Mesenchymal stem cell (in vitro differentiated cells and primary cell): ENCODE measurements around the gene NR2C2AP.
"Not testable (repeated sequence)": the region's sequence is repeated elsewhere in the genome, so short reads cannot be mapped to it uniquely, and the experiment has no call there.

Source experiments
- DNase-seq: peaks from one replicate; pipeline ENCODE4 v3.0.0-alpha.2; 2013
- H2AFZ ChIP-seq: one replicate; pipeline ENCODE4 v1.6.1; 2013; ENCODE audit warnings: low read depth, mild to moderate bottlenecking, control low read depth, inconsistent platforms, low read length, moderate library complexity
- H2AK5ac ChIP-seq: 2 replicates; pipeline ENCODE4 v1.6.1; 2013; ENCODE audit warnings: low read length, moderate library complexity, mild to moderate bottlenecking, inconsistent platforms; ENCODE audit not compliant: severe bottlenecking
- H2BK120ac ChIP-seq: one replicate; pipeline ENCODE4 v1.6.1; 2013; ENCODE audit warnings: low read depth, mild to moderate bottlenecking, inconsistent platforms, low read length, moderate library complexity
- H2BK12ac ChIP-seq, 2 experiments: one replicate each; pipeline ENCODE4 v1.6.1; 2013; ENCODE audit warnings: inconsistent platforms in 2 of 2, low read length in 2 of 2, mild to moderate bottlenecking in 2 of 2, moderate library complexity in 2 of 2, control low read depth in 1 of 2
- H2BK15ac ChIP-seq: one replicate; pipeline ENCODE4 v1.6.1; 2013; ENCODE audit warnings: mild to moderate bottlenecking, low read depth, inconsistent platforms; ENCODE audit not compliant: poor library complexity, severe bottlenecking
- H2BK5ac ChIP-seq: 2 replicates; pipeline ENCODE4 v1.6.1; 2013; ENCODE audit warnings: low read depth, mild to moderate bottlenecking, low read length, control low read depth, inconsistent platforms; ENCODE audit not compliant: poor library complexity, severe bottlenecking
- H3K14ac ChIP-seq, 2 experiments: one replicate each; pipeline ENCODE4 v1.6.1; 2013; ENCODE audit warnings: inconsistent platforms in 2 of 2, low read length in 2 of 2, control low read depth in 1 of 2, mild to moderate bottlenecking in 1 of 2, moderate library complexity in 1 of 2
- H3K18ac ChIP-seq, 2 experiments: one replicate each; pipeline ENCODE4 v1.6.1; 2013; ENCODE audit warnings: inconsistent platforms in 2 of 2, low read length in 2 of 2, control low read depth in 1 of 2, low read depth in 1 of 2, mild to moderate bottlenecking in 1 of 2
- H3K23ac ChIP-seq, 2 experiments: one replicate each; pipeline ENCODE4 v1.6.1; 2013; ENCODE audit warnings: inconsistent platforms in 2 of 2, low read length in 2 of 2, mild to moderate bottlenecking in 2 of 2, moderate library complexity in 2 of 2, control low read depth in 1 of 2
- H3K27ac ChIP-seq: 2 replicates; pipeline ENCODE4 v1.5.1; 2013; ENCODE audit warnings: mild to moderate bottlenecking, moderate library complexity, low read length, control low read depth, inconsistent platforms; ENCODE audit not compliant: poor library complexity, severe bottlenecking
- H3K27me3 ChIP-seq, 2 experiments: 2 replicates each; pipeline versions ENCODE4 v1.6.1 to v1.7.0; 2013; ENCODE audit warnings: low read length in 2 of 2, mild to moderate bottlenecking in 2 of 2, moderate library complexity in 2 of 2, control low read depth in 1 of 2, inconsistent platforms in 1 of 2; ENCODE audit not compliant: control insufficient read depth in 1 of 2, insufficient read depth in 1 of 2
- H3K36me3 ChIP-seq, 2 experiments: 2 replicates each; pipeline versions ENCODE4 v1.6.1 to v1.7.0; 2013; ENCODE audit warnings: low read length in 2 of 2, control low read depth in 1 of 2, inconsistent platforms in 1 of 2, low read depth in 1 of 2, mild to moderate bottlenecking in 1 of 2; ENCODE audit not compliant: insufficient read depth in 2 of 2, control insufficient read depth in 1 of 2
- H3K4ac ChIP-seq, 2 experiments: one replicate each; pipeline ENCODE4 v1.6.1; 2013; ENCODE audit warnings: inconsistent platforms in 2 of 2, low read length in 2 of 2, mild to moderate bottlenecking in 2 of 2, moderate library complexity in 2 of 2, control low read depth in 1 of 2, low read depth in 1 of 2
- H3K4me1 ChIP-seq: 2 replicates; pipeline ENCODE4 v1.6.1; 2013; ENCODE audit warnings: low read depth, low read length, control low read depth; ENCODE audit not compliant: control insufficient read depth, insufficient read depth
- H3K4me2 ChIP-seq: 2 replicates; pipeline ENCODE4 v1.6.1; 2013; ENCODE audit warnings: low read length, mild to moderate bottlenecking, inconsistent platforms; ENCODE audit not compliant: poor library complexity, severe bottlenecking
- H3K4me3 ChIP-seq, 2 experiments: 2 replicates each; pipeline versions ENCODE4 v1.5.1 to v1.7.0; 2013; ENCODE audit warnings: low read length in 2 of 2, mild to moderate bottlenecking in 2 of 2, control low read depth in 1 of 2, low read depth in 1 of 2; ENCODE audit not compliant: insufficient read depth in 1 of 2
- H3K79me1 ChIP-seq: replicated peaks from 2 replicates; pipeline ENCODE4 v1.6.1; 2013; ENCODE audit warnings: mild to moderate bottlenecking, control low read depth, low read length, inconsistent platforms; ENCODE audit not compliant: poor library complexity, severe bottlenecking
- H3K9ac ChIP-seq: 2 replicates; pipeline ENCODE4 v1.7.0; 2013; ENCODE audit warnings: mild to moderate bottlenecking, low read length, moderate library complexity
- H3K9me3 ChIP-seq: 2 replicates; pipeline ENCODE4 v1.7.0; 2013; ENCODE audit warnings: mild to moderate bottlenecking, low read length; ENCODE audit not compliant: control insufficient read depth
- H4K8ac ChIP-seq: one replicate; pipeline ENCODE4 v1.6.1; 2013; ENCODE audit warnings: inconsistent platforms, mild to moderate bottlenecking, low read length, moderate library complexity
- H4K91ac ChIP-seq: one replicate; pipeline ENCODE4 v1.6.1; 2013; ENCODE audit warnings: mild to moderate bottlenecking, low read length, inconsistent platforms
- WGBS: methylation state at CpG from one replicate; pipeline ENCODE4 v1.1.7; 2013; ENCODE audit warnings: mixed read lengths; 5-methylcytosine and 5-hydroxymethylcytosine counted together

NR2C2AP gene

GRCh38 chr19:19223060-19223459 lies 19.8 kb upstream of the NR2C2AP start:
- Histone ChIP-seq H3K79me1 (no peaks in the 10 kb centered on the region), H3K4me1 (peaks cover 7% of the 10 kb centered on the region), H3K4ac (no peak overlapping the region), H3K9ac (no peak overlapping the region), H4K91ac (no peak overlapping the region), H2AFZ (no peak overlapping the region), H3K9me3 (no peaks in the 10 kb centered on the region), H2BK120ac (no peak overlapping the region), H2BK15ac (no peak overlapping the region), H2BK12ac (no peak overlapping the region), H3K23ac (no peak overlapping the region), H4K8ac (no peak overlapping the region), H3K4me2 (no peak overlapping the region), H3K14ac (no peak overlapping the region), H3K4me3 (no peak overlapping the region), H2AK5ac (no peak overlapping the region), H3K36me3 (no peaks in the 10 kb centered on the region), H3K18ac (no peak overlapping the region), H2BK5ac (no peak overlapping the region), H3K27me3 (peaks cover 41 to 55% of the 10 kb centered on the region in 2 experiments), H3K27ac (no peak overlapping the region)
- no peak for DNase-seq
- 75% methylated on average over 1 of the region's 5 CpGs for WGBS

- not testable (repeated sequence) for H3K36me3 ChIP-seq, H3K4me3 ChIP-seq, H4K91ac ChIP-seq, H3K18ac ChIP-seq, H2AFZ ChIP-seq, H3K79me1 ChIP-seq, H4K8ac ChIP-seq, H3K9ac ChIP-seq, DNase-seq, H2BK15ac ChIP-seq, H3K14ac ChIP-seq, H2AK5ac ChIP-seq, H3K23ac ChIP-seq, H3K27ac ChIP-seq, H3K9me3 ChIP-seq, H3K4me1 ChIP-seq, H2BK5ac ChIP-seq, H3K4me2 ChIP-seq, H3K4ac ChIP-seq, H2BK120ac ChIP-seq, H2BK12ac ChIP-seq
- peaks cover 21 to 44% of the 10 kb centered on the region in 2 experiments for H3K27me3 ChIP-seq
- WGBS, result 82% methylated on average over 7 of the region's 8 CpGs
Observed at GRCh38 chr19:19221000-19221399, 17.8 kb upstream of the NR2C2AP start.

GRCh38 chr19:19218911-19219310 lies 15.7 kb upstream of the NR2C2AP start:
- no peak overlapping the region for H3K4ac ChIP-seq
- no peak overlapping the region for H2BK120ac ChIP-seq
- 86% methylated on average over 21 of the region's 21 CpGs for WGBS
- peaks cover 14 to 45% of the 10 kb centered on the region in 2 experiments for H3K27me3 ChIP-seq
- H2BK12ac ChIP-seq, result no peak overlapping the region
- DNase-seq, result no peak
- H3K4me2 ChIP-seq, result no peak overlapping the region
- H3K79me1 ChIP-seq, result no peaks in the 10 kb centered on the region
- H3K9me3 ChIP-seq, result peaks cover 5% of the 10 kb centered on the region
- H2BK5ac ChIP-seq, result no peak overlapping the region
- no peak overlapping the region for H2AK5ac ChIP-seq
- H4K91ac ChIP-seq, result no peak overlapping the region
- H3K27ac ChIP-seq, result no peak overlapping the region
- H2AFZ ChIP-seq, result no peak overlapping the region
- no peak overlapping the region for H3K18ac ChIP-seq
- no peak overlapping the region for H3K23ac ChIP-seq
- H3K36me3 ChIP-seq, result no peaks in the 10 kb centered on the region
- H2BK15ac ChIP-seq, result no peak overlapping the region
- no peak overlapping the region for H3K14ac ChIP-seq
- H3K4me3 ChIP-seq, result no peak overlapping the region
- H4K8ac ChIP-seq, result no peak overlapping the region
- no peak overlapping the region for H3K9ac ChIP-seq
- H3K4me1 ChIP-seq, result no peaks in the 10 kb centered on the region

- H3K4ac ChIP-seq, result no peak overlapping the region
- peak; percentile 71 for DNase-seq
Observed at GRCh38 chr19:19217099-19217498, 13.9 kb upstream of the NR2C2AP start.

More at GRCh38 chr19:19217099-19217498, 13.9 kb upstream of the NR2C2AP start:
- Histone ChIP-seq H3K14ac (no peak overlapping the region), H2BK120ac (no peak overlapping the region), H3K9me3 (peaks cover 5% of the 10 kb centered on the region), H3K23ac (no peak overlapping the region), H2AFZ (no peak overlapping the region), H3K36me3 (no peaks in the 10 kb centered on the region), H3K4me3 (no peak overlapping the region), H3K4me2 (no peak overlapping the region), H3K4me1 (no peaks in the 10 kb centered on the region), H3K79me1 (no peaks in the 10 kb centered on the region), H3K27ac (no peak overlapping the region), H2BK5ac (no peak overlapping the region), H3K18ac (no peak overlapping the region), H4K8ac (no peak overlapping the region), H3K9ac (no peak overlapping the region), H4K91ac (no peak overlapping the region), H2BK12ac (no peak overlapping the region), H2AK5ac (no peak overlapping the region), H2BK15ac (no peak overlapping the region), H3K27me3 (peaks cover 29 to 48% of the 10 kb centered on the region in 2 experiments)
- WGBS, result 42% methylated on average over 3 of the region's 4 CpGs
